Muscle of leg (tissue), 11 donors: ENCODE measurements around the gene EXOC4. TPM values are rescaled to one million over a fixed set of nuclear protein-coding genes. Genes with fewer than 3 reads are reported as not detected.
"Not testable (repeated sequence)": the region's sequence is repeated elsewhere in the genome, so short reads cannot be mapped to it uniquely, and the experiment has no call there.

Source experiments
- DNase-seq: peaks from one replicate; pipeline ENCODE4 v3.0.0; 2013
- H3K27ac ChIP-seq: one replicate; pipeline ENCODE4 v1.5.1; 2013; ENCODE audit warnings: mild to moderate bottlenecking, low read length, control low read depth
- H3K27me3 ChIP-seq: one replicate; pipeline ENCODE4 v1.6.1; 2013; ENCODE audit warnings: low read length; ENCODE audit not compliant: control insufficient read depth, insufficient read depth
- H3K36me3 ChIP-seq: one replicate; pipeline ENCODE4 v1.6.1; 2013; ENCODE audit warnings: low read length; ENCODE audit not compliant: control insufficient read depth, insufficient read depth
- H3K4me1 ChIP-seq: one replicate; pipeline ENCODE4 v1.6.1; 2013; ENCODE audit warnings: low read length; ENCODE audit not compliant: control insufficient read depth, insufficient read depth
- H3K4me3 ChIP-seq: one replicate; pipeline ENCODE4 v1.5.1; 2013; ENCODE audit warnings: low read length, control low read depth
- H3K9me3 ChIP-seq: replicated peaks from 2 replicates; pipeline ENCODE4 v1.6.1; 2013; ENCODE audit warnings: low read depth, low read length; ENCODE audit not compliant: control insufficient read depth
- WGBS: methylation state at CpG from one replicate; pipeline ENCODE4 v1.1.5; 2013; ENCODE audit warnings: missing lambda C conversion rate; ENCODE audit not compliant: insufficient coverage; 5-methylcytosine and 5-hydroxymethylcytosine counted together
- polyA plus RNA-seq, 8 donors: library from polyadenylated mRNA; unstranded; fragments of 120-200 nt; gene quantifications; one replicate each; pipeline versions ENCODE4 v1.2.1 to v1.2.3, GENCODE V29; 2013; ENCODE audit warnings: inconsistent platforms in 1 of 8, low replicate concordance in 1 of 8; ENCODE audit not compliant: insufficient read length in 8 of 8, insufficient read depth in 1 of 8
- total RNA-seq: library from RNA; stranded (reverse); fragments of 120-200 nt; gene quantifications from one replicate; pipeline ENCODE4 v1.2.4, GENCODE V29; 2013

EXOC4 gene
- total and polyA plus RNA-seq, 9 donors: 37.3 to 64.9 (median 41.1) TPM

GRCh38 chr7:133771788-133772419, 519.0 kb downstream of the EXOC4 start:
- DNase-seq: no peak

GRCh38 chr7:133773601-133774000, 520.7 kb downstream of the EXOC4 start:
- Histone ChIP-seq H3K27me3 (no peaks in the 10 kb centered on the region), H3K36me3 (no peaks in the 10 kb centered on the region), H3K4me1 (no peaks in the 10 kb centered on the region), H3K27ac (no peak overlapping the region), H3K9me3 (no peaks in the 10 kb centered on the region), H3K4me3 (no peak overlapping the region)
- WGBS: no CpG with 5 or more reads among the region's 3 CpGs
- no peak for DNase-seq

More at GRCh38 chr7:133771788-133772419, 519.0 kb downstream of the EXOC4 start:
- H3K27me3 ChIP-seq: no peaks in the 10 kb centered on the region
- H3K27ac ChIP-seq: no peak overlapping the region
- no peaks in the 10 kb centered on the region for H3K9me3 ChIP-seq
- 69% methylated on average over 4 of the region's 4 CpGs for WGBS
- no peaks in the 10 kb centered on the region for H3K4me1 ChIP-seq
- no peak overlapping the region for H3K4me3 ChIP-seq
- no peaks in the 10 kb centered on the region for H3K36me3 ChIP-seq

- no peaks in the 10 kb centered on the region for H3K27me3 ChIP-seq
- 38% methylated on average over 2 of the region's 4 CpGs for WGBS
- H3K36me3 ChIP-seq: no peaks in the 10 kb centered on the region
- no peaks in the 10 kb centered on the region for H3K9me3 ChIP-seq
- no peaks in the 10 kb centered on the region for H3K4me1 ChIP-seq
- H3K27ac ChIP-seq: no peak overlapping the region
- peak; percentile 42 for DNase-seq
- H3K4me3 ChIP-seq: no peak overlapping the region
These were observed 522.3 kb downstream of the EXOC4 start for GRCh38 chr7:133775201-133775600.

- no CpG with 5 or more reads among the region's 3 CpGs for WGBS
- Histone ChIP-seq H3K4me1 (no peaks in the 10 kb centered on the region), H3K4me3 (no peak overlapping the region), H3K27ac (no peak overlapping the region), H3K27me3 (no peaks in the 10 kb centered on the region), H3K36me3 (no peaks in the 10 kb centered on the region), H3K9me3 (no peaks in the 10 kb centered on the region)
- no peak for DNase-seq
These were observed 523.4 kb downstream of the EXOC4 start for GRCh38 chr7:133776266-133776665.

GRCh38 chr7:133777701-133778100, 524.8 kb downstream of the EXOC4 start:
- no CpG with 5 or more reads among the region's 4 CpGs for WGBS
- no peak for DNase-seq
- Histone ChIP-seq H3K27me3 (no peaks in the 10 kb centered on the region), H3K27ac (no peak overlapping the region), H3K36me3 (no peaks in the 10 kb centered on the region), H3K4me3 (no peak overlapping the region), H3K4me1 (peaks cover 2% of the 10 kb centered on the region), H3K9me3 (no peaks in the 10 kb centered on the region)

GRCh38 chr7:133778472-133778871, 525.6 kb downstream of the EXOC4 start:
- DNase-seq: no peak
- Histone ChIP-seq H3K27ac (no peak overlapping the region), H3K36me3 (no peaks in the 10 kb centered on the region), H3K27me3 (no peaks in the 10 kb centered on the region), H3K4me3 (no peak overlapping the region), H3K9me3 (no peaks in the 10 kb centered on the region), H3K4me1 (peaks cover 2% of the 10 kb centered on the region)
- WGBS: no CpG with 5 or more reads among the region's 5 CpGs

GRCh38 chr7:133779538-133779937, 526.7 kb downstream of the EXOC4 start:
- WGBS: 88% methylated on average over 2 of the region's 4 CpGs
- not testable (repeated sequence) for H3K4me1 ChIP-seq

GRCh38 chr7:133780912-133781311, 528.0 kb downstream of the EXOC4 start:
- DNase-seq: no peak
- no peak overlapping the region for H3K27ac ChIP-seq
- no peaks in the 10 kb centered on the region for H3K36me3 ChIP-seq
- H3K27me3 ChIP-seq: no peaks in the 10 kb centered on the region
- no peak overlapping the region for H3K4me3 ChIP-seq
- peaks cover 9% of the 10 kb centered on the region for H3K4me1 ChIP-seq
- H3K9me3 ChIP-seq: no peaks in the 10 kb centered on the region
- WGBS: no CpG with 5 or more reads among the region's 2 CpGs

More at GRCh38 chr7:133779538-133779937, 526.7 kb downstream of the EXOC4 start:
- not testable (repeated sequence) for H3K27ac ChIP-seq, H3K36me3 ChIP-seq, DNase-seq, H3K4me3 ChIP-seq, H3K27me3 ChIP-seq, H3K9me3 ChIP-seq

GRCh38 chr7:133781486-133782090, 528.7 kb downstream of the EXOC4 start:
- H3K27ac ChIP-seq: no peak overlapping the region

GRCh38 chr7:133782470-133782869, 529.6 kb downstream of the EXOC4 start:
- Histone ChIP-seq H3K36me3 (no peaks in the 10 kb centered on the region), H3K4me1 (peaks cover 9% of the 10 kb centered on the region), H3K27ac (no peak overlapping the region), H3K4me3 (no peak overlapping the region), H3K9me3 (no peaks in the 10 kb centered on the region), H3K27me3 (no peaks in the 10 kb centered on the region)
- no CpG with 5 or more reads among the region's 5 CpGs for WGBS
- DNase-seq: no peak

More at GRCh38 chr7:133781486-133782090, 528.7 kb downstream of the EXOC4 start:
- no peak overlapping the region for H3K4me3 ChIP-seq
- 70% methylated on average over 2 of the region's 7 CpGs for WGBS
- H3K9me3 ChIP-seq: no peaks in the 10 kb centered on the region
- peaks cover 9% of the 10 kb centered on the region for H3K4me1 ChIP-seq
- no peaks in the 10 kb centered on the region for H3K36me3 ChIP-seq
- DNase-seq: no peak
- no peaks in the 10 kb centered on the region for H3K27me3 ChIP-seq
